Naive thymus-derived CD8-positive, alpha-beta T cell (primary cell): ENCODE data around the gene TRIM24. TPM values are rescaled to one million over a fixed set of nuclear protein-coding genes. Genes with fewer than 3 reads are reported as not detected.
"Not testable (repeated sequence)": the region's sequence is repeated elsewhere in the genome, so short reads cannot be mapped to it uniquely, and the experiment has no call there.

Source experiments
- ATAC-seq, 2 donors: fragments of 150-1000 bp; cut with Tn5 transposase in 1 of 2; sonication (Bioruptor Pico), chemical (Tn5 transposase) in 1 of 2; 1 replicate in 1 of 2; 2 replicates in 1 of 2; pipeline ENCODE4 v1.10.0; 2021; ENCODE audit warnings: mild to moderate bottlenecking in 2 of 2, moderate library complexity in 2 of 2
- POLR2A ChIA-PET: fragments of 350-600 bp; sonication (Branson Sonifier 250); formaldehyde crosslinking; loops from one replicate; lab custom pipeline; 2021; ENCODE audit warnings: antibody characterized with exemption; lab: Charles Lee
- DNase-seq, 10 donors: peaks; one replicate each; pipeline versions ENCODE4 v3.0.0 to v3.0.0-alpha.2; 2020 to 2022
- H3K27ac Mint-ChIP-seq, 10 donors: one replicate each; pipeline ENCODE4 v1.8.0; 2020 to 2022; ENCODE audit warnings: mild to moderate bottlenecking in 10 of 10, mixed read lengths in 10 of 10, moderate library complexity in 4 of 10, inconsistent platforms in 1 of 10
- H3K27me3 Mint-ChIP-seq, 5 donors: one replicate each; pipeline ENCODE4 v1.8.0; 2021 to 2022; ENCODE audit warnings: mixed read lengths in 5 of 5
- H3K36me3 Mint-ChIP-seq, 3 donors: one replicate each; pipeline ENCODE4 v1.8.0; 2020 to 2022; ENCODE audit warnings: mixed read lengths in 3 of 3, mild to moderate bottlenecking in 2 of 3, inconsistent platforms in 1 of 3
- H3K4me1 Mint-ChIP-seq, 4 donors: one replicate each; pipeline ENCODE4 v1.8.0; 2021 to 2022; ENCODE audit warnings: mixed read lengths in 4 of 4
- H3K4me3 Mint-ChIP-seq, 10 donors: one replicate each; pipeline ENCODE4 v1.8.0; 2020 to 2022; ENCODE audit warnings: mild to moderate bottlenecking in 10 of 10, mixed read lengths in 10 of 10, moderate library complexity in 6 of 10, inconsistent platforms in 1 of 10
- H3K9me3 Mint-ChIP-seq, 9 donors: one replicate each; pipeline ENCODE4 v1.8.0; 2020 to 2022; ENCODE audit warnings: mixed read lengths in 9 of 9, mild to moderate bottlenecking in 3 of 9, inconsistent platforms in 1 of 9, moderate library complexity in 1 of 9
- polyA plus RNA-seq, 3 donors: library from polyadenylated mRNA; unstranded; fragments of 300-500 nt; fragmentation: Illumina TruSeq; gene quantifications; one replicate each; pipeline ENCODE4 v1.2.3, GENCODE V29; 2021
- total RNA-seq, 8 experiments: library from RNA in 2 of 8; stranded (reverse) in 2 of 8; gene quantifications; one replicate each; pipeline ENCODE4 v1.2.3 and lab custom pipeline; 2021 to 2026

The TRIM24 gene
- 10 to 100 TPM; 21.3 to 24.0 TPM for total RNA-seq
- 10 to 100 TPM in 1 of 3 donors, 1 to 10 TPM in 2; 5.8 to 12.2 (median 8.6) TPM for polyA plus RNA-seq
- total RNA-seq (lab: John Stamatoyannopoulos, UW), result 32.9 to 58.4 (median 39.3) reads per million in 6 experiments

- Mint-ChIP-seq H3K4me3 (peak within 1 kb of the TSS; percentile 74 to 97 (median 94)), H3K27me3 (no peaks in the 10 kb centered on the region), H3K4me1 (peaks cover 14 to 37% (median 35%) of the 10 kb centered on the region in 4 donors), H3K36me3 (peaks cover 0 to 11% (median 2%) of the 10 kb centered on the region in 3 donors), H3K9me3 (peaks cover 0 to 4% (median 0%) of the 10 kb centered on the region in 9 donors), H3K27ac (peak within 1 kb of the TSS; percentile 29 to 97 (median 94))
- ATAC-seq, result peak; percentile 84 to 85
- DNase-seq, result peak in 2 of 10 donors; percentile 88 to 98
- POLR2A ChIA-PET, result no interaction called here
Measured at GRCh38 chr7:138460176-138460648, at the start of gene TRIM24. Gene TRIM24, plus strand, starts transcription at chr7:138460259. Its CDS starts 290 bp downstream, at chr7:138460549.

- H3K27ac Mint-ChIP-seq, H3K9me3 Mint-ChIP-seq, H3K4me1 Mint-ChIP-seq, POLR2A ChIA-PET, DNase-seq, H3K27me3 Mint-ChIP-seq, ATAC-seq, H3K36me3 Mint-ChIP-seq, H3K4me3 Mint-ChIP-seq: not testable (repeated sequence)
Measured at GRCh38 chr7:138412077-138412476, 48.0 kb upstream of the TRIM24 start.

DNA sequence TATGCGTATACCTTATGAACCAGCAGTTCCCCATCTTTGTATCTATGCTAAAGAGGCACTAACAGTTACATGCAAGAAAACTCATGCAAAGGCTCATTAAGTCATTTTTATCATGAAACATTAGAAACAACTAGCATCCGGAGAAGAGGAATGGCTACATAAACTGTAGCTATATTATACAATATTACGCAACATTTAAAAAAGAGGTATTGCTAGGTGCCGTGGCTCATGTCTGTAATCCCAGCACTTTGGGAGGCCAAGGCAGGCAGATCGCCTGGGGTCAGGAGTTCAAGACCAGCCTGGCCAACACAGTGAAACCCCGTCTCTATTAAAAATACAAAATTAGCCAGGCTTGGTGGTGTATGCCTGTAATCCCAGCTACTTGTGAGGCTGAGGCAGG lies 47.1 kb upstream of the TRIM24 start:
- H3K9me3 Mint-ChIP-seq, H3K27ac Mint-ChIP-seq, H3K27me3 Mint-ChIP-seq, POLR2A ChIA-PET, H3K4me3 Mint-ChIP-seq, DNase-seq, H3K36me3 Mint-ChIP-seq, ATAC-seq, H3K4me1 Mint-ChIP-seq: not testable (repeated sequence)

DNA sequence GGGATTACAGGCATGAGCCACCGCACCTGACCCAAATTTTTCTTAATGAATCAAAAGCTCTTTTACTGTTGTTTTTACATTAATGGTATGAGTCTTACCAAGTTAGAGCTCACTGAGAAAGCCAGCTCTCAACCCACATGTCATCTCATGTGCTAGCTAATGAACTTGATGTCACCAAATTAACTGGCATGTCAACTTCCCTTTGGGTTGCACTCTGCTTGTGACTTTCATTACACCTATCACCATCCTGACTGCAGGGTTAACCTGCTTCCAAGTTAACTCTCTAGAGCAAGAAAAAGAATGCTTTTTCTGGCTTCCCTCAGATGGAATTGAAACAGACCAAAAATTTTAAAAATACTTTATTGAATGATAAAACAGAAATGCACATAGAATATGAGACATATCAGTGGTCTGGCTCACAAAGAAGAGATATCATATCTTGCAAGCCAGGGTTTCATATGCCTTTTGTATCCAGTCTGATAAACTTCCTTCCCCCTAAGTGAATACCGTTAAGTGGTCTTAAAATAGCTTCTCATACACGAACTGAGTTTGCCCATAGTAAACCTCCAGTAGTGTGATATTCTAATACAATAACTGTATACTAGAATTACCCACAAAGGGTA lies 42.9 kb upstream of the TRIM24 start:
- no peak for ATAC-seq
- Mint-ChIP-seq H3K27me3 (peaks cover 0 to 5% (median 2%) of the 10 kb centered on the region in 5 donors), H3K4me3 (no peak overlapping the region), H3K27ac (no peak overlapping the region), H3K9me3 (peaks cover 0 to 15% (median 1%) of the 10 kb centered on the region in 9 donors), H3K4me1 (no peaks in the 10 kb centered on the region), H3K36me3 (peaks cover 0 to 10% (median 0%) of the 10 kb centered on the region in 3 donors)
- POLR2A ChIA-PET, result no interaction called here
- no peak for DNase-seq

GRCh38 chr7:138417764-138418163 lies 42.3 kb upstream of the TRIM24 start:
- Mint-ChIP-seq H3K9me3 (peaks cover 0 to 15% (median 1%) of the 10 kb centered on the region in 9 donors), H3K4me3 (no peak overlapping the region), H3K4me1 (no peaks in the 10 kb centered on the region), H3K27ac (no peak overlapping the region), H3K36me3 (peaks cover 0 to 10% (median 0%) of the 10 kb centered on the region in 3 donors), H3K27me3 (peaks cover 0 to 5% (median 2%) of the 10 kb centered on the region in 5 donors)
- POLR2A ChIA-PET, result no interaction called here
- ATAC-seq (no peak), DNase-seq (no peak)

GRCh38 chr7:138418403-138418802 lies 41.7 kb upstream of the TRIM24 start:
- DNase-seq, H3K27ac Mint-ChIP-seq, ATAC-seq, H3K4me3 Mint-ChIP-seq, H3K27me3 Mint-ChIP-seq, H3K4me1 Mint-ChIP-seq, POLR2A ChIA-PET: not testable (repeated sequence)
- peaks cover 0 to 10% (median 0%) of the 10 kb centered on the region in 3 donors for H3K36me3 Mint-ChIP-seq
- peaks cover 0 to 15% (median 1%) of the 10 kb centered on the region in 9 donors for H3K9me3 Mint-ChIP-seq

- Mint-ChIP-seq H3K27ac (no peak overlapping the region), H3K36me3 (peaks cover 0 to 13% (median 3%) of the 10 kb centered on the region in 3 donors), H3K27me3 (peaks cover 0 to 3% (median 0%) of the 10 kb centered on the region in 5 donors), H3K9me3 (peaks cover 5 to 25% (median 12%) of the 10 kb centered on the region in 9 donors), H3K4me3 (no peak overlapping the region), H3K4me1 (no peaks in the 10 kb centered on the region)
- POLR2A ChIA-PET, result no interaction called here
- DNase-seq (no peak), ATAC-seq (no peak)
Measured at GRCh38 chr7:138425026-138425425, 35.0 kb upstream of the TRIM24 start.

- H3K4me3 Mint-ChIP-seq, result no peak overlapping the region
- H3K9me3 Mint-ChIP-seq, result peaks cover 7 to 46% (median 30%) of the 10 kb centered on the region in 9 donors
- POLR2A ChIA-PET, result no interaction called here
Measured at GRCh38 chr7:138429577-138430250, 30.3 kb upstream of the TRIM24 start.

GRCh38 chr7:138431517-138431916 lies 28.5 kb upstream of the TRIM24 start:
- Mint-ChIP-seq H3K9me3 (peaks cover 10 to 51% (median 38%) of the 10 kb centered on the region in 9 donors), H3K4me3 (peak overlapping the region in 1 of 10 donors; percentile 42), H3K27ac (no peak overlapping the region), H3K4me1 (no peaks in the 10 kb centered on the region), H3K27me3 (peaks cover 0 to 5% (median 4%) of the 10 kb centered on the region in 5 donors), H3K36me3 (peaks cover 0 to 37% (median 5%) of the 10 kb centered on the region in 3 donors)
- DNase-seq (no peak), ATAC-seq (no peak)
- POLR2A ChIA-PET, result no interaction called here

More at GRCh38 chr7:138429577-138430250, 30.3 kb upstream of the TRIM24 start:
- H3K27ac Mint-ChIP-seq, result no peak overlapping the region
- H3K27me3 Mint-ChIP-seq, result peaks cover 0 to 2% (median 0%) of the 10 kb centered on the region in 5 donors
- ATAC-seq (no peak), DNase-seq (no peak)
- H3K36me3 Mint-ChIP-seq, result peaks cover 0 to 32% (median 5%) of the 10 kb centered on the region in 3 donors
- no peaks in the 10 kb centered on the region for H3K4me1 Mint-ChIP-seq

GRCh38 chr7:138433583-138434443 lies 26.2 kb upstream of the TRIM24 start:
- Mint-ChIP-seq H3K27ac (no peak overlapping the region), H3K9me3 (peaks cover 7 to 45% (median 31%) of the 10 kb centered on the region in 9 donors), H3K27me3 (peaks cover 0 to 7% (median 4%) of the 10 kb centered on the region in 5 donors), H3K36me3 (peaks cover 0 to 33% (median 2%) of the 10 kb centered on the region in 3 donors), H3K4me1 (no peaks in the 10 kb centered on the region), H3K4me3 (no peak overlapping the region)
- DNase-seq (no peak), ATAC-seq (no peak)
- POLR2A ChIA-PET, result no interaction called here

- Mint-ChIP-seq H3K27me3 (peaks cover 0 to 8% (median 5%) of the 10 kb centered on the region in 5 donors), H3K4me3 (no peak overlapping the region), H3K27ac (no peak overlapping the region), H3K4me1 (no peaks in the 10 kb centered on the region), H3K9me3 (peaks cover 5 to 39% (median 28%) of the 10 kb centered on the region in 9 donors), H3K36me3 (peaks cover 0 to 28% (median 2%) of the 10 kb centered on the region in 3 donors)
- POLR2A ChIA-PET, result no interaction called here
- DNase-seq, result no peak
- ATAC-seq, result no peak
Measured at GRCh38 chr7:138434597-138435019, 25.5 kb upstream of the TRIM24 start.
